ENCODE data around the gene MVB12B. TPM values are rescaled to one million over a fixed set of nuclear protein-coding genes. Genes with fewer than 3 reads are reported as not detected.

MVB12B gene
- polyA plus RNA-seq, 3 donors = 1.9 to 6.2 (median 4.7) TPM

- H3K27ac ChIP-seq (ENCODE audit: low read depth, low read length) = no peak overlapping the region
- 95 to 96% (median 96%) methylated on average over 4 of the region's 4 CpGs for WGBS, 3 donors
Measured at GRCh38 chr9:126410229-126410628, 83.6 kb downstream of the MVB12B start.

GRCh38 chr9:126411225-126411947 lies 84.8 kb downstream of the MVB12B start:
- H3K27ac ChIP-seq (ENCODE audit: low read depth, low read length) = no peak overlapping the region
- WGBS, 3 donors = 75 to 86% (median 85%) methylated on average over 12 of the region's 12 CpGs

GRCh38 chr9:126411948-126412284 lies 85.3 kb downstream of the MVB12B start:
- no peak overlapping the region for H3K27ac ChIP-seq (ENCODE audit: low read depth, low read length)
- whole genome bisulfite sequencing, 3 donors = 90 to 95% (median 91%) methylated on average over 6 of the region's 6 CpGs

GRCh38 chr9:126412905-126413304 lies 86.3 kb downstream of the MVB12B start:
- 77 to 84% (median 82%) methylated on average over 3 of the region's 3 CpGs for WGBS, 3 donors

GRCh38 chr9:126413391-126414068 lies 86.9 kb downstream of the MVB12B start:
- WGBS, 3 donors = 82 to 97% (median 84%) methylated on average over 7 of the region's 7 CpGs
- H3K27ac ChIP-seq (ENCODE audit: low read depth, low read length) = no peak overlapping the region

More at GRCh38 chr9:126412905-126413304, 86.3 kb downstream of the MVB12B start:
- H3K27ac ChIP-seq (ENCODE audit: low read depth, low read length) = no peak overlapping the region

GRCh38 chr9:126415741-126416370 lies 89.2 kb downstream of the MVB12B start:
- no peak overlapping the region for H3K27ac ChIP-seq (ENCODE audit: low read depth, low read length)
- 84 to 87% (median 85%) methylated on average over 16 of the region's 16 CpGs for WGBS, 3 donors

- H3K27ac ChIP-seq (ENCODE audit: low read depth, low read length) = no peak overlapping the region
Measured at GRCh38 chr9:126417043-126417442, 90.4 kb downstream of the MVB12B start.

GRCh38 chr9:126417684-126418083 lies 91.1 kb downstream of the MVB12B start:
- no peak overlapping the region for H3K27ac ChIP-seq (ENCODE audit: low read depth, low read length)
- 96 to 100% (median 97%) methylated on average over 2 of the region's 2 CpGs for WGBS, 3 donors

GRCh38 chr9:126418608-126419007 lies 92.0 kb downstream of the MVB12B start:
- WGBS, 3 donors = 81 to 96% (median 87%) methylated on average over 6 of the region's 6 CpGs

GRCh38 chr9:126419475-126419874 lies 92.8 kb downstream of the MVB12B start:
- WGBS, 3 donors = 44 to 81% (median 74%) methylated on average over 6 of the region's 6 CpGs
- no peak overlapping the region for H3K27ac ChIP-seq (ENCODE audit: low read depth, low read length)

More at GRCh38 chr9:126418608-126419007, 92.0 kb downstream of the MVB12B start:
- no peak overlapping the region for H3K27ac ChIP-seq (ENCODE audit: low read depth, low read length)

GRCh38 chr9:126420135-126420534 lies 93.5 kb downstream of the MVB12B start:
- H3K27ac ChIP-seq (ENCODE audit: low read depth, low read length) = no peak overlapping the region
- 80 to 94% (median 93%) methylated on average over 7 of the region's 7 CpGs for WGBS, 3 donors

GRCh38 chr9:126420643-126421564 lies 94.3 kb downstream of the MVB12B start:
- no peak overlapping the region for H3K27ac ChIP-seq (ENCODE audit: low read depth, low read length)
- 76 to 92% (median 85%) methylated on average over 17 of the region's 17 CpGs for WGBS, 3 donors

GRCh38 chr9:126421567-126422428 lies 95.2 kb downstream of the MVB12B start:
- WGBS, 3 donors = 66 to 80% (median 77%) methylated on average over 25 of the region's 25 CpGs
- H3K27ac ChIP-seq (ENCODE audit: low read depth, low read length) = no peak overlapping the region

- H3K27ac ChIP-seq (ENCODE audit: low read depth, low read length) = no peak overlapping the region
- WGBS, 3 donors = 60 to 79% (median 71%) methylated on average over 10 of the region's 10 CpGs
Measured at GRCh38 chr9:126423142-126423915, 96.7 kb downstream of the MVB12B start.

- no peak overlapping the region for H3K27ac ChIP-seq (ENCODE audit: low read depth, low read length)
Measured at GRCh38 chr9:126423916-126424185, 97.2 kb downstream of the MVB12B start.

GRCh38 chr9:126424511-126424910 lies 97.9 kb downstream of the MVB12B start:
- H3K27ac ChIP-seq (ENCODE audit: low read depth, low read length) = no peak overlapping the region
- WGBS, 3 donors = 76 to 95% (median 87%) methylated on average over 8 of the region's 8 CpGs

More at GRCh38 chr9:126423916-126424185, 97.2 kb downstream of the MVB12B start:
- 81 to 84% (median 83%) methylated on average over 3 of the region's 3 CpGs for WGBS, 3 donors

GRCh38 chr9:126428534-126429175 lies 102.0 kb downstream of the MVB12B start:
- 57 to 97% (median 75%) methylated on average over 9 of the region's 9 CpGs for WGBS, 3 donors
- H3K27ac ChIP-seq (ENCODE audit: low read depth, low read length) = no peak overlapping the region

Data from adipose tissue (tissue), 3 donors.